Stimulated activated CD8-positive, alpha-beta memory T cell treated with anti-CD3 and anti-CD28 coated beads, Interleukin-15, amount 100 ng/mL, for 4 hours (primary cell): ENCODE results near the gene NRARP.
"Not testable (repeated sequence)": the region's sequence is repeated elsewhere in the genome, so short reads cannot be mapped to it uniquely, and the experiment has no call there.

Experiments
- DNase-seq, 2 donors: peaks; one replicate each; pipeline ENCODE4 v3.0.0-alpha.2; 2020; ENCODE audit warnings: low read depth in 2 of 2

Gene NRARP

GRCh38 chr9:137302118-137302448 lies at the start of gene NRARP:
NRARP (minus strand) TSS chr9:137302271; CDS start chr9:137301928, 343 bp downstream.
- DNase-seq = peak; percentile 85

- no peak for DNase-seq
Measured at GRCh38 chr9:137350696-137351584, 48.9 kb upstream of the NRARP start.

- DNase-seq = no peak
Measured at GRCh38 chr9:137349471-137350033, 47.5 kb upstream of the NRARP start.

DNA sequence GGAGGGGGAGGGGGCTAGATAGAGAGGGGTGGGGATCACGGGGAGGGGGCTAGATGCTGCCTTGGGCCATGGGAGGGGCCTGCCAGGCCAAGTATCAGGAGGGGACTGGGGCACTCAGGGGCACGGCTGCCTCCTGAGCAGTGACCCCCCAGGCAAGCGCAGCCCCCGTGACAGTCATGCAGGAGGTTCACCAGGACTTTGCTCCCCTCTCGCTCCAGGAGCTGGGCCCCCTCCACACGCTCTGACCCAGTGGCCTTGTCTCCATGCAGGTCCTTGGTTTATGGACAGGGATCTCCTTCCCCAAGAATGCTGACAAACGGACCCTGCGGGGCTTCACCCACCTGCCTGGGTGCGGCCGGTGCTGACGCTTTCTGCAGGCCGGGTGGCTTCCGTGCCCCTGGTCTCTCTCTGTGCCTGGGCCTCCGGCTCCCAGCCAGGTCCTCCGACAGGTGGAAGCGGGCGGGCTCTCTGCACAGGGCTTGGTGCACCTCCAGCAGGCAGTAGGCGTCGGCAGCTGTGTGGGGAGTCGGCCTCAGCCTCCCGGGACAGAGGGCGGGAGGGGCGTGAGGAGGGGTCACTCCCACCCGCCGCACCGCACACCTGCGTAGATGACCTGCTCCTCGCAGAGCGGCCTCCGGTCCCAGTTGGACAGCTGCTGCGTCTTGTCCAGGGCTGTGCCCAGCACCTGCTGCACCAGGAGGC lies 46.8 kb upstream of the NRARP start:
- DNase-seq = no peak

GRCh38 chr9:137347928-137348327 lies 45.9 kb upstream of the NRARP start:
- DNase-seq = no peak

DNA sequence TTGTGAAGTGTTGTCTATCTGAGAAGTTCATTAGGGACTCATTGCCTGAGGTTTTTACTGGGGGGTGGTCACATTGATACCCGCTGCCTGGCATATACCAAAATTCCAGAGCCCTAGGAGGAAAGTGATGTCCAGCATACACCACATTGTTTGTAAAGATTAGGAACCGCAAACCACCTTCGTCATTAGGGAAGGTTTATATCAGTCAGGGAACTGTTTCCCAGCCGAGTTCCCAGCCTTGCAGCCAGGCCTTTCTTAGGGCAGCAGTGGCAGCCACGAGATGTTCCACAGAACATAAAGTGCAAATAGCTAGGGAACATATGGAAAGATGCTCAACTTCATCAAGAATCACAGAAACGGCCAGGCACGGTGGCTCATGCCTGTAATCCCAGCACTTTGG lies 40.4 kb upstream of the NRARP start:
- DNase-seq = no peak

- DNase-seq = no peak
Measured at GRCh38 chr9:137341227-137341626, 39.2 kb upstream of the NRARP start.

DNA sequence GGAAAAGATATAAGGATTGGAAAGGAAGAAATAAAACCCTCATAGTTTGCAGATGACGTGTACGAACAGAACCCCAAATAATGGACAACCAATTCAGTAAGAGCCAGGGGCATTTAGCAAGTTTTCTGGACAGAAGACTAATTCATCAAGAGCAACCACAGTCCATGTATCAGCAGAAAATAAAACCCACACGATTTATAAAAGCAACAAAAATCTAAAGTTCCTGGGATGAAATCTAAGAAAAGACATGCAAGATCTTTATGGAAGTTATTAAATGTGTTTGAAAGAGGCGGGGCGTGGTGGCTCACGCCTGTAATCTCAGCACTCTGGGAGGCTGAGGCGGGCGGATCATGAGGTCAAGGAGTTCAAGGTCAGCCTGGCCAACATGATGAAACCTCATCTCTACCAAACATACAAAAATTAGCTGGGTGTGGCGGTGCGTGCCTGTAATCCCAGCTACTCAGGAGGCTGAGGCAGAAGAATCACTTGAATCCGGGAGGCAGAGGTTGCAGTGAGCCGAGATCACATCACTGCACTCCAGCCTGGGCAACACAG lies 37.9 kb upstream of the NRARP start:
- not testable (repeated sequence) for DNase-seq

- DNase-seq = no peak
Measured at GRCh38 chr9:137339045-137339907, 37.2 kb upstream of the NRARP start.

GRCh38 chr9:137336735-137337134 lies 34.7 kb upstream of the NRARP start:
- no peak for DNase-seq

DNA sequence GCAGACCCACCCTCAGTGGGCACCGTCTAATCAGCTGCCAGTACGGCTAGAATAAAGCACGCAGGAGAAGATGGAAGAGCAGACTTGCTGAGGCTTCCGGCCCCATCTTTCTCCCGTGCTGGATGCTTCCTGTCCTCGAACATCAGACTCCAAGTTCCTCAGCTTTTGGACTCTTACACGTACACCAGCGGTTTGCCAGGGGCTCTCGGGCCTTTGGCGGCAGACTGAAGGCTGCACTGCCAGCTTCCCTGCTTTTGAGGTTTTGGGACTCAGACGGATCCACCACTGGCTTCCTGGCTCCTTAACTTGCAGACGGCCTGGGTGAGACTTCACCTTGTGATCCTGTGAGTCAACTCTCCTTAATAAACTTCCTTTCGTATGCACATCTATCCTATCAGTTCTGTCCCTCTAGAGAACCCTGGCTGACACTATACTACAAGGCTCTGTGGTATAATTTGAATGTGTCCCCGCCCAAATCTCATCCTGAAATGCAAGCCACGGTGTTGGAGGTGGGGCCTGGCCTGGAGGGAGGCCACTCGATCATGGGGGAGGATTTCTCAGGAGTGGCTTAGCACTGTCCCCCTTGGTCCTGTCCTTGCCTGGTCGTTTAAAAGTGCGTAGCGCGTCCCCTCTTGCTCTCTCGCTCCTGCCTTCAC lies 31.1 kb upstream of the NRARP start:
- no peak for DNase-seq

GRCh38 chr9:137331929-137332328 lies 29.9 kb upstream of the NRARP start:
- no peak for DNase-seq

- DNase-seq = no peak
Measured at GRCh38 chr9:137330689-137331088, 28.6 kb upstream of the NRARP start.

DNA sequence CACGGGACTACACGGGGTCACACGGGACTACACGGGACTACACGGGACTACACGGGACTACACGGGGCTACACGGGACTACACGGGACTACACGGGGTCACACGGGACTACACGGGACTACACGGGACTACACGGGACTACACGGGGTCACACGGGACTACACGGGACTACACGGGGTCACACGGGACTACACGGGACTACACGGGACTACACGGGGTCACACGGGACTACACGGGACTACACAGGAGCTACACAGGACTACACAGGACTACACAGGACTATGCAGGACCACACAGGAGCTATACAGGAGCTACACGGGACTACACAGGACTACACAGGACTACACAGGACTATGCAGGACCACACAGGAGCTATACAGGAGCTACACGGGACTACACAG lies 27.5 kb upstream of the NRARP start:
- DNase-seq = not testable (repeated sequence)

DNA sequence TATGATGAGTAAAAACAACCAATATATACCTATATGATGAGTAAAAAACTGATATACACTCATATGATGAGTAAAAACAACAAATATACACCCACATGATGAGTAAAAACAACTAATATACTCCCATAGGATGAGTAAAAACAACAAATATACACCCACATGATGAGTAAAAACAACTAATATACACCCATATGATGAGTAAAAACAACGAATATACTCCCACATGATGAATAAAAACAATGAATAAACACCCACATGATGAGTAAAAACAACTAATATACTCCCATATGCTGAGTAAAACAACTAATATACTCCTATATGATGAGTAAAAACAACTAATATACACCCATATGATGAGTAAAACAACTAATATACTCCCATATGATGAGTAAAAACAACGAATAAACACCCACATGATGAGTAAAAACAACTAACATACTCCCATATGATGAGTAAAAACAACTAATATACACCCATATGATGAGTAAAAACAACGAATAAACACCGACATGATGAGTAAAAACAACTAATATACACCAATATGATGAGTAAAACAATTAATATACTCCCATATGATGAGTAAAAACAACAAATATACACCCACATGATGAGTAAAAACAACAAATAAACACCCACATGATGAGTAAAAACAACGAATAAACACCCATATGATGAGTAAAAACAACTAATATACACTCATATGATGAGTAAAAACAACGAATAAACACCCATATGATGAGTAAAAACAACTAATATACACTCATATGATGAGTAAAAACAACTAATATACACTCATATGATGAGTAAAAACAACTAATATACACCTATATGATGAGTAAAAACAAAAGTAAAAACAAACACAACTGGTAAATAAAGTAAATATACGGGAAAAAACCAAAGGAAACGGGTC lies 25.8 kb upstream of the NRARP start:
- DNase-seq = not testable (repeated sequence)

DNA sequence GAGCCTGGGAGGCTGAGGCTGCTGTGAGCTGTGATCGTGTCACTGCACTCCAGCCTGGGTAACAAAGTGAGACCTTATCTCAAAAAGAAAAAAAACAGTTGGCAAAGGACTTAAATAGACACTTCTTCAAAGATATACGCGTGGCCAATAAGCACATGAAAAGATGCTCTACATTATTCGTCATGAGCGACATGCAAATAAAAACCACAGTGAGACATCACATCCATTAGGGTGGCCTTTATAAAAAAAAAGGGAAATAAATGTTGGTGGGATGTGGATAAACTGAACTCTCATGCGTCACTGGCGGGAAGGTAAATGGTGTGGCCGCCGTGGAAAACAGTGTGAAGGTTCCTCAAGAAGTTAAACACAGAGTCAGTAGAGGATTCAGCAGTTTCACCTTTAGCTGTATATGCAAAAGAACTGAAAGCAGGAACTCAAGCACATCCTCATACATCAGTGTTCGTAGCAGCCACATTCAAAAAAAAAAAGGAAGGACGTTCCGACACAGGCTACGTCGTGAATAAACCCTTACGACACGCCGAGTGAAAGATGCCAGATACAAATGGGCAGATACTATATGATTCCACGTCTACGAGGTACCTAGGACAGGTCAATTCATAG lies 24.5 kb upstream of the NRARP start:
- no peak for DNase-seq

DNA sequence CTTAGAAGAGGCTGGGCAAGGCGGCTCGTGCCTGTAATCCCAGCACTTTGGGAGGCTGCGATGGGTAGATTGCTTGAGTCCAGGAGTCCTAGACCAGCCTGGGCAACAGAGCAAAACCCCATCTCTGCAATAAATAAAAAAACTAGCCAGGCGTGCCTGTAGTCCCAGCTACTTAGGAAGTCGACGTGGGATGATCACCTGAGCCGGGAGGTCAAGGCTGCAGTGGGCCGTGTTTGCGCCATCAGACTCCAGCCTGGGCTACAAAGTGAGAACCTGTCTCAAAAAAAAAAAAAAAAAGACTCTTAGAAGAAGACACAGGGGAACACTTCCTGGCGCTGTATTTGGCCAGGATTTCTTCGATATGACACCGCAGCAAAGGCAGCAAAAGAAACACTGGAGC lies 23.7 kb upstream of the NRARP start:
- DNase-seq = no peak

GRCh38 chr9:137325124-137325523 lies 23.1 kb upstream of the NRARP start:
- no peak for DNase-seq

GRCh38 chr9:137323531-137324331 lies 21.7 kb upstream of the NRARP start:
- no peak for DNase-seq
